Measurements from ENCODE around the gene NFXL1.

Gene NFXL1

DNA sequence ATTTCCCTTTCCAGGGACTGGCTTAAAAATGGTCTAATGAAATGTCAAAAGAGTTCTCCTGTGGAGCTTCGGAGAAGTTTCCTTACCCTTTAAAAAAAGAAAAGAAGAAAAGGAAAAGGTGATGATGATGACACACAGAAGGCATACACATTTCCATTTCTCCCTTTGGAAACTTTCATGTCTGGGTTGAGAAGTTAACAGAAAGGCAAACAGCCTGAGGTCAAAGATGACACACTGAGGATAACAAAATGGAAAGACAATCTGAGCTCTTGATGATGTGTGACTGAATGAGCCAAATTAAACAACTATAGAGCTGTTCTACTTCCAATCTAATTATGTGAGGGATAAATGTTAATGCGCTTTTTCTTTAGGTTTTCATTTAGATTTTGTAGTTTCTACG is 32.2 kb downstream of the NFXL1 start:
- FAIRE-seq: no peak
- TF ChIP-seq, protein P1, sequence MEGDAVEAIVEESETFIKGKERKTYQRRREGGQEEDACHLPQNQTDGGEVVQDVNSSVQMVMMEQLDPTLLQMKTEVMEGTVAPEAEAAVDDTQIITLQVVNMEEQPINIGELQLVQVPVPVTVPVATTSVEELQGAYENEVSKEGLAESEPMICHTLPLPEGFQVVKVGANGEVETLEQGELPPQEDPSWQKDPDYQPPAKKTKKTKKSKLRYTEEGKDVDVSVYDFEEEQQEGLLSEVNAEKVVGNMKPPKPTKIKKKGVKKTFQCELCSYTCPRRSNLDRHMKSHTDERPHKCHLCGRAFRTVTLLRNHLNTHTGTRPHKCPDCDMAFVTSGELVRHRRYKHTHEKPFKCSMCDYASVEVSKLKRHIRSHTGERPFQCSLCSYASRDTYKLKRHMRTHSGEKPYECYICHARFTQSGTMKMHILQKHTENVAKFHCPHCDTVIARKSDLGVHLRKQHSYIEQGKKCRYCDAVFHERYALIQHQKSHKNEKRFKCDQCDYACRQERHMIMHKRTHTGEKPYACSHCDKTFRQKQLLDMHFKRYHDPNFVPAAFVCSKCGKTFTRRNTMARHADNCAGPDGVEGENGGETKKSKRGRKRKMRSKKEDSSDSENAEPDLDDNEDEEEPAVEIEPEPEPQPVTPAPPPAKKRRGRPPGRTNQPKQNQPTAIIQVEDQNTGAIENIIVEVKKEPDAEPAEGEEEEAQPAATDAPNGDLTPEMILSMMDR (IDR thresholded peaks at IDR 0.05; ENCODE audit: insufficient read depth, missing control alignments): no peak

DNA sequence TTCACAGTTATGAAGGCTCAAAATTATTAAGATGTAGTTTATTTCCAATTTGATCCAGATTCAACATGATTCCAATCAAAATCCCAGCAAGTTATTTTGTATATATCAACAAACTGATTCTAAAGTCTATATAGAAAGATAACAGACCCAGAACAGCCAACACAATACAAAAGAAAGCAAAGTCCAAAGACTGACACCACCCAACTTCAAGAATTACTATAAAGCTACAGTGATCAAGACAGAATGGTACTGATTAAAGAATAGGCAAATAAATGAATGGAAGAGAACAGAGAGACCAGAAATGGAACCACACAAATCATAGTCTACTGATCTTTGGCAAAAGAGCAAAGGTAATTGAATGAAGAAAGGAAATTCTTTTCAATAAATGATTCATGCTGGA is 34.9 kb downstream of the NFXL1 start:
- TF ChIP-seq, protein P1 (IDR thresholded peaks at IDR 0.05; ENCODE audit: insufficient read depth, missing control alignments): no peak
- FAIRE-seq (no peak), DNase-seq (ENCODE audit: insufficient read length, low spot score) (no peak)

More for the DNA sequence above, 32.2 kb downstream of the NFXL1 start:
- DNase-seq (ENCODE audit: insufficient read length, low spot score): no peak

DNA sequence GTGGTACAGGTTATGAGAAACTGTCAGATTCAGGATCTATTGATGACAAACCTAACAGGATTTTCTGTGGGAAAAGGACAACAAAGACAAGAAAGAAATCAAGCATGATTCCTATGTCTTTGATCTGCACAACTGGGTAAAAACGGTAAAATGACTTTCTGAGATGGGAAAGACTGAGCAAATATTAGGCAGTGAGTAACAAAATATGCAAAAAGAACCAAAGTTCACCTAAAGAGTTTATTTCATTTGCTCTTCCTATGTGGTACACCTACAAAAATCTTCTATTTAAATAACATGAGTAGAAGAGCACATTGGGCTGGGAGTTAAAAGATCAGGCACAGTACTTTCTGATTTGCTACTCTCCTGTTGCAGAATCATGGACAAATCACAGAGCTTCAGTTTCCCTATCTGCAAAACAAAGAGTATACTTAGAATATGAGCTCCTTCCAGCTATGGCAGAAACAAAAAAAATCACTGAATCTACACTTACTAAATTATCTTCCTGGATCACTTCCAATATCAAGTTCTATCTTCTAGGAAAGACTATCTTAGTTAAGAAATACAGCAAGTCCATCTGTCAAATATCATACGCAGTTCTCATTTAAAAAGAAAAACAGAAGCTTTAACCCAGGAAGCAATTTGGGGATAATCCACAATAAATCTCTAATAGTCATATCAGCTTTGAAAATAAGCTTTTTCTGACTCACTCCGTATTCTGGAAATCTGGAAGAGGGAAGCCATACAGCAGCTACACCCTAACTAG is 37.4 kb downstream of the NFXL1 start:
- TF ChIP-seq, protein P1 (IDR thresholded peaks at IDR 0.05; ENCODE audit: insufficient read depth, missing control alignments): no peak
- no peak for FAIRE-seq
- DNase-seq (ENCODE audit: insufficient read length, low spot score): no peak

DNA sequence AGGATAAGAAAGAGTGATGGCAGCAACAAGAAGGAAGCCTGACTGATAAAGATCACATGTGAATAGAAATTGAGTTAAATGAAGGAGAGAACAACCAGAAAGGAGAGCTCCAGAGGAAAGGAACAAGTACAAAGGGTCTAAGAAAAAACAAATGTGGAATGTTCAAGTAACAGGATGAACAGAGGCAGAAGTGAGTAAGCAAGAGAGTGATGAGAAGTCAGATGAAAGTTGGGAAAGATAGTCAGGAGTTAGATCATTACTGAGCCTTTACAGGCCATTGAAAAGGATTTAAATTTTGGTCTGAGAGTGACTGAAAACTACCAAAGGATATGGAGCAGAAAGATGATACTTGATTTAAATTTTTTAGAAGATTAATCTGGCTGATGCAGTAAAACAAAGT is 38.1 kb downstream of the NFXL1 start:
- DNase-seq (ENCODE audit: insufficient read length, low spot score) (no peak), FAIRE-seq (no peak)
- TF ChIP-seq, protein P1 (IDR thresholded peaks at IDR 0.05; ENCODE audit: insufficient read depth, missing control alignments): no peak

DNA sequence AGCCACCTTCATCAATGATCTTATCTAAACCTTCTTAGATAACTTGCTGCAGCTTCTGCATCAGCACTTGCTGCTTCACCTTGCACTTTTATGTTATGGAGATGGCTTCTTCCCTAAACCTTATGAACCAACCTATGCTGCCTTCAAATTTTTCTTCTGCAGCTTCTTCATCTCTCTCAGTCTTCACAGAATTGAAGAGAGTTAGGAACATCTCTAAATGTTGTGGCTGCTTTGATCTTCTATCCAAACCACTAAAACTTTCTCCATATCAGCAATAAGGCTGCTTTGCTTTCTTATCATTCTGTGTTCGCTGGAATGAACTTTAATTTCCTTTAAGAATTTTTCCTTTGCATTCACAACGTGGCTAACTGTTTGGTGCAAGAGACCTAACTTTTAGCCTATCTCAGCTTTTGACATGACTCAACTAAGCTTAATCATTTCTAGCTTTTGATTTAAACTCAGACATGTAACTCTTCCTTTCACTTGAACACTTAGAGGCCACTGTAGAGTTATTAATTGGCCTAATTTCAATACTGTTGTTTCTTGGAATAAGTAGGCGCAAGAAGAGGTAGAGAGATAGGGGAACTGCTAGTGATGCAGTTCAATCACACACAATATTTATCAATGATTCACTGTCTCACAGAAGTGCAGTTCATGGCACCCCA is 40.4 kb downstream of the NFXL1 start:
- DNase-seq (ENCODE audit: insufficient read length, low spot score) (no peak), FAIRE-seq (no peak)
- TF ChIP-seq, protein P1 (IDR thresholded peaks at IDR 0.05; ENCODE audit: insufficient read depth, missing control alignments): no peak

DNA sequence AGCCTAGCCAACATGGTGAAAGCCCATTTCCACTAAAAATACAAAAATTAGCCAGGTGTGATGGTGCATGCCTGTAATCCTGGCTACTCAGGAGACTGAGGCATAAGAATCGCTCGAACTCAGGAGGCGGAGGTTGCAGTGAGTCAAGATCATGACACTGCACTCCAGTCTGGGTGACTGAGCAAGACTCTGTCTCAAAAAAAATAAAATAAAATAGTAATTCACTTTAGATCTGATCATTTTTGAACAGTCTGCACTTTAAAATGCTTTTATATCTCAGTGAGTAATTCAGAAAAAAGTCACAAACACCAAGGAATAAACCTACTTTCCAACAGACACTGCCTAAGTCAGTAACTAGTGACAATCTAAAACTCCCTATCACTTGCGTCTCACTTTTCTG is 50.9 kb downstream of the NFXL1 start:
- no peak for DNase-seq (ENCODE audit: insufficient read length, low spot score)
- TF ChIP-seq, protein P1 (IDR thresholded peaks at IDR 0.05; ENCODE audit: insufficient read depth, missing control alignments): no peak
- no peak for FAIRE-seq

DNA sequence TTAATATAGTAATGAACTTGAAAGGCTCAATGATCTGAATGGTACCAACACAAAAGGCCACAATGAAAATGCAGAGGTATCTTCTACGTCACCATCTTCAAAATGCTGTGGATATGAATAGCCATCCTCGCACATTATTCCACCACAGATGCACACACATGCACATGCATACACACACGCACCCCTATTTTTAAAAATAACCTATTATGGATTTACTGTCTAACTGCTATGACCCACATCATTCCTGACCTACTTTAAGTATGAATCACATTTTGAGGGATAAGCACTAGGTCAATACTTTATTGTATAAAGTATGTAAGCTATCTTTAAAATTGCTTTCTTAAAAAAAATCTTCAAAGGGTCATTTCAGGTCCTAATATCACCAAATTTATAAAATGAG is 52.1 kb downstream of the NFXL1 start:
- FAIRE-seq: no peak
- TF ChIP-seq, protein P1 (IDR thresholded peaks at IDR 0.05; ENCODE audit: insufficient read depth, missing control alignments): no peak
- DNase-seq (ENCODE audit: insufficient read length, low spot score): no peak
